Dendritic cell treated with granulocyte-macrophage colony-stimulating factor and Interleukin-4, amounts not matched to agents 40 ng/mL and 50 ng/mL, for 4 days (primary cell): Measurements from ENCODE around the gene CDK19.

Experiments used
- H3K27ac Mint-ChIP-seq: one replicate; pipeline ENCODE4 v1.8.0; 2022; ENCODE audit warnings: mild to moderate bottlenecking, mixed read lengths
- H3K27me3 Mint-ChIP-seq: one replicate; pipeline ENCODE4 v1.8.0; 2022; ENCODE audit warnings: mild to moderate bottlenecking, mixed read lengths
- H3K36me3 Mint-ChIP-seq: one replicate; pipeline ENCODE4 v1.8.0; 2022; ENCODE audit warnings: low read depth, mixed read lengths
- H3K4me1 Mint-ChIP-seq: one replicate; pipeline ENCODE4 v1.8.0; 2022; ENCODE audit warnings: low read depth, mixed read lengths
- H3K4me3 Mint-ChIP-seq: one replicate; pipeline ENCODE4 v1.8.0; 2022; ENCODE audit warnings: mild to moderate bottlenecking, moderate library complexity, mixed read lengths
- H3K9me3 Mint-ChIP-seq: one replicate; pipeline ENCODE4 v1.8.0; 2022; ENCODE audit warnings: mixed read lengths
- intact Hi-C: fragments of 100-400 bp; cut with micrococcal nuclease; formaldehyde crosslinking; loops from one replicate; pipeline ENCODE4 v1.15.0; 2022

CDK19 gene

GRCh38 chr6:110693296-110693695 lies 122.0 kb downstream of the CDK19 start:
- Mint-ChIP-seq H3K9me3 (no peaks in the 10 kb centered on the region), H3K4me3 (no peak overlapping the region), H3K36me3 (peaks cover 25% of the 10 kb centered on the region), H3K27ac (no peak overlapping the region), H3K27me3 (no peaks in the 10 kb centered on the region), H3K4me1 (peaks cover 20% of the 10 kb centered on the region)
- intact Hi-C loops = no loop called here

- H3K27me3 Mint-ChIP-seq = no peaks in the 10 kb centered on the region
- H3K9me3 Mint-ChIP-seq = no peaks in the 10 kb centered on the region
- peaks cover 25% of the 10 kb centered on the region for H3K4me1 Mint-ChIP-seq
- intact Hi-C loops = no loop called here
- no peak overlapping the region for H3K4me3 Mint-ChIP-seq
- H3K27ac Mint-ChIP-seq = no peak overlapping the region
- H3K36me3 Mint-ChIP-seq = peaks cover 14% of the 10 kb centered on the region
These were observed 124.4 kb downstream of the CDK19 start for GRCh38 chr6:110690916-110691315.

GRCh38 chr6:110690106-110690654 lies 125.1 kb downstream of the CDK19 start:
- H3K27me3 Mint-ChIP-seq = no peaks in the 10 kb centered on the region
- no peak overlapping the region for H3K27ac Mint-ChIP-seq
- no peak overlapping the region for H3K4me3 Mint-ChIP-seq
- H3K4me1 Mint-ChIP-seq = peaks cover 25% of the 10 kb centered on the region
- peaks cover 14% of the 10 kb centered on the region for H3K36me3 Mint-ChIP-seq
- H3K9me3 Mint-ChIP-seq = no peaks in the 10 kb centered on the region
- intact Hi-C loops = no loop called here

- H3K27ac Mint-ChIP-seq = no peak overlapping the region
- intact Hi-C loops = loop anchor here (5.0 to 10.0 kb wide), 2 partner anchors 45 to 308 kb away; no protein-coding TSS in a partner anchor
These were observed 125.9 kb downstream of the CDK19 start for GRCh38 chr6:110689275-110689935.

GRCh38 chr6:110688661-110689268 lies 126.5 kb downstream of the CDK19 start:
- intact Hi-C loops = loop anchor here (5.0 to 10.0 kb wide), 2 partner anchors 46 to 309 kb away; no protein-coding TSS in a partner anchor

More at GRCh38 chr6:110689275-110689935, 125.9 kb downstream of the CDK19 start:
- Mint-ChIP-seq H3K27me3 (no peaks in the 10 kb centered on the region), H3K4me3 (no peak overlapping the region), H3K9me3 (no peaks in the 10 kb centered on the region), H3K36me3 (peaks cover 20% of the 10 kb centered on the region), H3K4me1 (peaks cover 25% of the 10 kb centered on the region)

GRCh38 chr6:110687326-110687725 lies 127.9 kb downstream of the CDK19 start:
- Mint-ChIP-seq H3K4me1 (peaks cover 28% of the 10 kb centered on the region), H3K27ac (no peak overlapping the region), H3K9me3 (no peaks in the 10 kb centered on the region), H3K4me3 (no peak overlapping the region), H3K36me3 (peaks cover 12% of the 10 kb centered on the region), H3K27me3 (no peaks in the 10 kb centered on the region)
- intact Hi-C loops = loop anchor here (5.0 to 10.0 kb wide), 2 partner anchors 47 to 310 kb away; no protein-coding TSS in a partner anchor

More at GRCh38 chr6:110688661-110689268, 126.5 kb downstream of the CDK19 start:
- peaks cover 22% of the 10 kb centered on the region for H3K36me3 Mint-ChIP-seq
- H3K9me3 Mint-ChIP-seq = no peaks in the 10 kb centered on the region
- H3K27ac Mint-ChIP-seq = no peak overlapping the region
- peaks cover 25% of the 10 kb centered on the region for H3K4me1 Mint-ChIP-seq
- no peaks in the 10 kb centered on the region for H3K27me3 Mint-ChIP-seq
- H3K4me3 Mint-ChIP-seq = peak overlapping the region; percentile 18

- intact Hi-C loops = loop anchor here (5.0 to 10.0 kb wide), 3 partner anchors 52 to 199 kb away; no protein-coding TSS in a partner anchor
- no peaks in the 10 kb centered on the region for H3K9me3 Mint-ChIP-seq
- no peak overlapping the region for H3K4me3 Mint-ChIP-seq
- peaks cover 7% of the 10 kb centered on the region for H3K36me3 Mint-ChIP-seq
- H3K27ac Mint-ChIP-seq = no peak overlapping the region
- no peaks in the 10 kb centered on the region for H3K27me3 Mint-ChIP-seq
- peaks cover 13% of the 10 kb centered on the region for H3K4me1 Mint-ChIP-seq
These were observed 132.0 kb downstream of the CDK19 start for GRCh38 chr6:110683241-110683640.

- peaks cover 7% of the 10 kb centered on the region for H3K36me3 Mint-ChIP-seq
- H3K27me3 Mint-ChIP-seq = no peaks in the 10 kb centered on the region
- H3K4me3 Mint-ChIP-seq = no peak overlapping the region
- peaks cover 13% of the 10 kb centered on the region for H3K4me1 Mint-ChIP-seq
- H3K9me3 Mint-ChIP-seq = no peaks in the 10 kb centered on the region
- intact Hi-C loops = loop anchor here (1.0 to 10.0 kb wide), 5 partner anchors 52 to 267 kb away; no protein-coding TSS in a partner anchor
- H3K27ac Mint-ChIP-seq = no peak overlapping the region
These were observed 132.8 kb downstream of the CDK19 start for GRCh38 chr6:110682460-110682853.

- H3K36me3 Mint-ChIP-seq = peaks cover 7% of the 10 kb centered on the region
- no peaks in the 10 kb centered on the region for H3K27me3 Mint-ChIP-seq
- intact Hi-C loops = loop anchor here (1.0 to 10.0 kb wide), 5 partner anchors 53 to 268 kb away; no protein-coding TSS in a partner anchor
- peaks cover 8% of the 10 kb centered on the region for H3K4me1 Mint-ChIP-seq
- H3K27ac Mint-ChIP-seq = no peak overlapping the region
- no peaks in the 10 kb centered on the region for H3K9me3 Mint-ChIP-seq
- H3K4me3 Mint-ChIP-seq = no peak overlapping the region
These were observed 133.5 kb downstream of the CDK19 start for GRCh38 chr6:110681543-110682459.

- Mint-ChIP-seq H3K36me3 (peaks cover 12% of the 10 kb centered on the region), H3K4me3 (no peak overlapping the region), H3K27me3 (no peaks in the 10 kb centered on the region), H3K27ac (no peak overlapping the region), H3K4me1 (no peaks in the 10 kb centered on the region), H3K9me3 (no peaks in the 10 kb centered on the region)
- intact Hi-C loops = no loop called here
These were observed 138.9 kb downstream of the CDK19 start for GRCh38 chr6:110676396-110676795.

- Mint-ChIP-seq H3K27me3 (no peaks in the 10 kb centered on the region), H3K27ac (no peak overlapping the region), H3K36me3 (peaks cover 12% of the 10 kb centered on the region), H3K4me3 (no peak overlapping the region), H3K9me3 (no peaks in the 10 kb centered on the region), H3K4me1 (no peaks in the 10 kb centered on the region)
- intact Hi-C loops = no loop called here
These were observed 141.2 kb downstream of the CDK19 start for GRCh38 chr6:110674096-110674495.

- Mint-ChIP-seq H3K36me3 (peaks cover 12% of the 10 kb centered on the region), H3K27ac (no peak overlapping the region)
These were observed 143.1 kb downstream of the CDK19 start for GRCh38 chr6:110672122-110672521.

GRCh38 chr6:110671447-110671846 lies 143.8 kb downstream of the CDK19 start:
- Mint-ChIP-seq H3K4me1 (no peaks in the 10 kb centered on the region), H3K27ac (no peak overlapping the region), H3K27me3 (no peaks in the 10 kb centered on the region), H3K4me3 (no peak overlapping the region), H3K9me3 (no peaks in the 10 kb centered on the region), H3K36me3 (peaks cover 14% of the 10 kb centered on the region)
- intact Hi-C loops = no loop called here

More at GRCh38 chr6:110672122-110672521, 143.1 kb downstream of the CDK19 start:
- no peaks in the 10 kb centered on the region for H3K4me1 Mint-ChIP-seq
- H3K9me3 Mint-ChIP-seq = no peaks in the 10 kb centered on the region
- no peaks in the 10 kb centered on the region for H3K27me3 Mint-ChIP-seq
- intact Hi-C loops = no loop called here
- H3K4me3 Mint-ChIP-seq = no peak overlapping the region
